Superior temporal gyrus (tissue), 1 donor: ENCODE results near the gene CSNK1A1.
"Not testable (repeated sequence)": the region's sequence is repeated elsewhere in the genome, so short reads cannot be mapped to it uniquely, and the experiment has no call there.

ENCODE experiments used
- DNase-seq: peaks from one replicate; pipeline ENCODE4 v3.0.0-alpha.2; 2016; ENCODE audit errors: extremely low spot score

The CSNK1A1 gene

DNA sequence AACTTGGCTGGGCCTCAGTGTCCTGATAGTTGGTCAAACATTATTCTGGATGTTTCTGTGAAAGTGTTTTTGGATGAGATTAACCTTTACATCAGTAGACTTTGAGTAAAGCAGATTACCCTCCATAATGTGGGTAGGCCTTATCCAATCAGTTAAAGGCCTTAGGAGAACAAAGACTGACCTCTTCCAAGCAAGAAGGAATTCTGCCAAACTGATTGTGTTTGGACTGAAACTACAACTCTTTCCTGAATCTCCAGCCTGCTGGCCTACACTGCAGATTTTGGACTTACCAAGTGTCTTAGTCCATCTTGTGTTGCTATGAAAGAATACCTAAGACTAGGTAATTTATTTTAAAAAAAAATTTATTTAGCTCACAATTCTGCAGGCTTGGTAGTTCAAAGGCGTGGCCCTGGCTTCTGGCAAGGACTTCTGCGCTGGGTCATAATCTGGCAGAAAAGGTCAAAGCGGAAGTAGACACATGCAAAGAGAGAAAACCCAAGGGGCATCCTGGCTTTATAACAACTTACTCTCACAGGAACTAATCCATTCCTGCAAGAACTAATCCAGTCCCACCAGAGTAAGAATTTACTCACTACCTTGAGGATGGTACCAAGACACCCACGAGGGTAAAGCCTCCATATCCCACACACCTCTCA is 21.5 kb upstream of the CSNK1A1 start:
- DNase-seq, result no peak

DNA sequence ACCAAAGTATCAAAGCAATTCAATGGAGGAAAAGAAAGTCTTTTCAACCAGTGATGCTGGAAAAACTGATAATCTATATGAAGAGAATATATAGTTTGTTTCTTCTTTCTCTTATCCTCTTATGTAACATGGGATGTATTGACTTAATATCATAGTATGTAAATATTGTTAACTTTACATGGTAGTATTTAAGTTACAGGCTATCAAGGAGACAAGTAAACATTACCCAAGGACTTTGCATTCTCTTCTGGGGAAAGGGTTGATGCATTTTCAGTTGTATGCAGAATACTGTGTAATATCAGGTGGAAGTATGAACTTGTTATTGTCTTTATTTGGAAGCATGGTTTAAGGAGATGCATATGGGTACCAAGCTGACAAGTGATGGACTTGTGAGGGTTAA is 20.9 kb upstream of the CSNK1A1 start:
- no peak for DNase-seq

DNA sequence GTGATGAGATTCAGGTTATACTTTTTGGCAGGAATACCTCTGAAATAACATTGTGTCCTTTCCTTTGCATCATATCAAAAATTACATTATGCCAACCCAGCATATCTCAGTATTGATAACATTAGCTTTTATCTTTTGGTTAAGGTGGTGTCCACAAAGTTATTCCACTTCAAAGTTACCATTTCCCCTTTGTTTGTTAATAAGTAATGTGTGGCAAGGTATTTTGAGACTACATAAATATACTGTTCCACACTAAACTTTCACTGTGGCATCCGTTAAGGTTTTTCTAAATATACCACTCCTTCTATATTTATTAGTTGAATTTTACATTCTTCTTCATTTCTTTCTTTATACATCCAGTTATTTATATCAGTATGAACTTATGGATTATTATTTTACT is 16.0 kb upstream of the CSNK1A1 start:
- DNase-seq, result no peak

DNA sequence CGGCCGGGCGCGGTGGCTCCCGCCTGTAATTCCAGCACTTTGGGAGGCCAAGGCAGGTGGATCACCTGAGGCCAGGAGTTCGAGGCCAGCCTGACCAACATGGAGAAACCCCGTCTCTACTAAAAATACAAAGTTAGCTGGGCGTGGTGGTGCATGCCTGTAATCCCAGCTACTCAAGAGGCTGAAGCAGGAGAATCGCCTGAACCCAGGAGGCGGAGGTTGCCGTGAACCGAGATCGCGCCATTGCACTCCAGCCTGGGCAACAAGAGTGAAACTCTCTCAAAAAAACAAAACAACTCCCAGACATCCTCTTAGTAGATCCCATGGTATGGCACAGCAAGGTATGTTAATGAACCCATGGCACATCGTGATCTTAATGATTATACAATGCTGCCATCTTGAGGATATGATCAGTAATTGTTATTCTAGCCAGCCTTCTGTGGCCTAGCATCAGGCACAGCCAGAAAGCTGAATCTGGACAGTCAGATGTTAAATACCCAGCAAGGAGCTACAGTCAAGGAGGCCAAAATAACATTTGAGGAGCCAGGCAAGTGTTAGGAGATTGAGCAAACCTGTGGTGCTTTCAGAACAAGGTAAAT is 13.4 kb upstream of the CSNK1A1 start:
- peak; percentile 96 for DNase-seq

DNA sequence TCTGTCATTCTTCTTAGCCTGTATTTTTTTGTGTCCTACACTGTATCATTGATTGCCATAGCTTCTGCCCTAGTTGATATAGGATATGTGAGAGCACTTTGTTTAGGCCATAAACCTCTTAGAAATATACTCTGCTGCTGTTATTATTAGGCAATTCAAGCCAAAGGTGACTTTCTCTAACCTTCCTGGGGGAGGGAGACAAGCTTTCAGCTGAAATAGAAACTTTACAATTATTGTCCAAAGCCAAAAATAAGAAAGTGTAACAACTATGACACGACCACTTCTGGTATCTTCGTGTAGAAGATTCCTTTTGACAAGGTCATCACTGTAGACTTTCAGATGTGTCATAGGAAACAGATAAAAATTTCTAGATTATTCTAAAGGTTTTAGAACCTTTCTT is 12.2 kb upstream of the CSNK1A1 start:
- no peak for DNase-seq

- DNase-seq, result no peak
These were observed 10.6 kb upstream of the CSNK1A1 start for GRCh38 chr5:149561848-149562247.

- no peak for DNase-seq
These were observed 8.5 kb upstream of the CSNK1A1 start for GRCh38 chr5:149559706-149560105.

DNA sequence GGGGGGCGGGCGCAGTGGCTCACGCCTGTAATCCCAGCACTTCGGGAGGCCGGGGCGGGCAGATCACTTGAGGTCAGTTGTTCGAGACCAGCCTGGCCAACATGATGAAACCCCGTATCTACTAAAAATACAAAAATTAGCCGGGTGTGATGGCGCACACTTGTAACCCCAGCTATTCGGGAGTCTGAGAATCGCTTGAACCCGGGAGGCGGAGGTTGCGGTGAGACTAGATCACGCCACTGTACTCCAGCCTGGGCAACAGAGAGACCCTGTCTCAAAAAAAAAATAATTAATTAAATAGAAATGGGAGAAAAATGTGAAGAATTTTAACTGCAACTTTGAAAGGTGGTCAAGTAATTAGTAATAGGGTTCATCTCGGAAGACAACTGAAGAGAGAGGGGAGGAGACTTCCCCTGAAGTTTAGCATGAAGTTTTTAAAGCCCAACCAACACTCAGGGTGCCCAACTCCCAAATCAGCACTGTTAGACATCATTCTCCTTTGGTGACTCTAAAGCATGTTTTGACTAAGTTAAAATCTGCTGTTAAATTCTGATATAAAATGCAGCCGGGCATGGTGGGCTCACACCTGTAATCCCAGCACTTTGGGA is 1.4 kb upstream of the CSNK1A1 start:
- no peak for DNase-seq

- DNase-seq, result no peak
These were observed 827 bp upstream of the CSNK1A1 start for GRCh38 chr5:149552038-149552494.

DNA sequence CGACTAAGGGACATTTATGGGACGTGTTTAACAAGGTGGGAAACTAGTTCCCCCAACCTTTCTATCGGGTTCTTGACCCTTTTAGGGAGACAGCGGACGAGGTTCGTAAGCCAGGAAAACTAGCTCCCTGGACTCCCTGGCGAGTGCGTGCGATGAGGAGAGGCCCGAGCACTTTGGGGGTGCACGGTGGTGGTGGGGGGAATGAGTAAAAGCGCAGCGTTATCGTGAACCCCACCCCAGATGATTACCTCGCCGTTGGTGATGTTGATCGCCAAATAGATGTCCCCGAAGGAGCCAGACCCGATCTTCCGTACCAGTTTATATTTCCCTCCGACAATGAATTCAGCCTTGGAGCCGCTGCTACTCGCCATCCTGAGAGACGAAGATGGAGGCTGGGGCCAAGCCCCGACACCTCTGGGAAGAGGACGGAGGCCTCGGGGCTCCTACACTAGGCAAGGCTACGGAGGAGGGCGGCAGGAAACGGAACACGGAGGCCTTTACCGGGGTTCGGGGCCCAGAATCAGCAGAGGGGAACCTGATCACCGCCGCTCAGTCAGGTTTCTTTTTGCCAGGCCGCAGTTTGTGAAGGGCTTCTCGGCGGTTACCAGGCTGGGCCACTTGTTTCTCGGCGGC is 529 bp downstream of the CSNK1A1 start:
- no peak for DNase-seq

DNA sequence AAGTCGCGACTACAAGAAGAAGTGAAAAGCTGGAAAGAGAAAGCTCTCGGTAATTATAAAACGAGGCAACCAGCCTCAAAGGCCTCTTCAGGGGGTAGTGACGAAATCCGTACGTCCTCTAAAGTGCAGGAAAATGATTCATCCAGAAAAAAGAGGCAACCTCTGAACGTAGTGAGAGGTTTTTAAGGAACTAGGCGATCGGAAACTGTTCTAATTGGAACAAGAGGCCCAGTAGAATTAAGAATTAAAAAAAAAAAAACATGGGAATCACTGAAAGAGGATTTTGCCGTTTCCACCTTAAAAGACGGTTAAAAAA is 1.0 kb downstream of the CSNK1A1 start:
- DNase-seq, result peak; percentile 58

DNA sequence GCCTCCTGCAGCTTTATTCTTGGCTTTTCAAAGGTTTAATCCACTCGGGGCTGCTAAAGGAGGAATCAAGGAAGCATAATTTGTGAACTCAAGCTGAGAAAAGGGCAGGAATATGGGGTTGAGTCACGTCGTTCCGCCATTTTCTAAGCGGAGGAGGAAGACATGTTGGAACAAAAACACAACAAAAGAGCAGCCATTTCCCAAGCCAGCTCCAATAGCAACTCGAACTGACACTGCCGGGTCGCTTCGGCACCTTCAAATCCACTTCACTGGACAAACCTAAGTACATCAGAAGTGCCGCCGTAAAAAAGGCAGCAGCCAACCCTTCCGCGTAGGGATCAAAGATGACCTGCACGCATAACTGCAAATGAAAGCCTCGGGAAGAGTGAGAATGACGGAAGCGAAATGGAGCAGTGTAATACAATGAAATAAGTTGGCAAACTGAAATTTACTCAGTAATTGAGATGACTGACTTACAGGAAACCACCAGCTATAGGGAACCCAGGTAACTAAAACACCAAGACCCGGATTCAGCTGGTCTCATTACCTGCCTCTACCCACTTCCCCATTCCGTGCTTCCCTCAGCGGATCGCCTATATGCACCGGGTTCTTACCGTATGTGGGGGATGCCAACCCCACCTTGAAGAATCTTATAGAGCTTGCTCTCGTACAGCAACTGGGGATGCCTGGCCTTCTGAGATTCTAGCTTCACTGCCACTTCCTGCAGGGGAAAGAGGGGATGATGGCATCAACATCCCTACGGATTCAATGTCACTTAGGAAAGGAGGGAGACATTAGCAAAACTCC is 1.6 kb downstream of the CSNK1A1 start:
- DNase-seq, result peak; percentile 74

DNA sequence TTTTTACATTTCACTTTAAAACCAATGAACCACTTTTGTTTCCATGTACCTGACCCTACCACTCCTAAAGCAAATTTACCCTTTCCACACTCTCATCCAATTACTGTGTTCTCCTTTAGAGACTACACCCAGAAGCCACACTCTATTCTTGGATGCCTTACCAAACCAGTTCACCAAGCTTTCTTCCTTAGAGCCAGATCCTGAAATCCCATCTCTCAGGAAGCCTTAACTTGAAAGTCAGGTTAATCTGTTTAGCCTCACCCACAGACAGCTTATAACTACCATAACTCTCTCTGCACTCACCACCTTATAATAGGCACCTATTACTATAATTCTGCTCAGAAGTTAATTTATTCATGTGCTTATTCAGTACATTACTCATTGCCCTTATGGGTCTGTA is 4.3 kb downstream of the CSNK1A1 start:
- DNase-seq, result no peak

DNA sequence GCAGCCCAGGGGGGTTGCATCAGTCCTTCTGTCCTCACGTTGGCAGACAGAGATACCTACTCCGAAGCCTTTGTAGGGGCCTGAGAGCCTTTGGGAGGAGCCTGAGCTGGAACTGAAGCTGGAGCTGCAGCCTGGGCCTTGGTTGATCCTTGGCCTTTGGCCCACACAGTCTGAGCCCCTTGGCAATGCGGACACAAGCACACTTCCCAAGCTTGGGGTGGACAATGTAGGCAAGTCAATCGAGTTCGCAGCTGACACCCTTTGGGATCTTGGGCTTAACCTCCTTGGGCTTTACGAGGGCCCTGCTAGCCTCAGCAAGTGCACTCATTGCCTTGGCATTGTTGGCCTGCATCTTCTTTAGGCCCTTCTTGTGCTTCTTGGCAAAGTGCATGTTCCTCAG is 5.9 kb downstream of the CSNK1A1 start:
- DNase-seq, result no peak

DNA sequence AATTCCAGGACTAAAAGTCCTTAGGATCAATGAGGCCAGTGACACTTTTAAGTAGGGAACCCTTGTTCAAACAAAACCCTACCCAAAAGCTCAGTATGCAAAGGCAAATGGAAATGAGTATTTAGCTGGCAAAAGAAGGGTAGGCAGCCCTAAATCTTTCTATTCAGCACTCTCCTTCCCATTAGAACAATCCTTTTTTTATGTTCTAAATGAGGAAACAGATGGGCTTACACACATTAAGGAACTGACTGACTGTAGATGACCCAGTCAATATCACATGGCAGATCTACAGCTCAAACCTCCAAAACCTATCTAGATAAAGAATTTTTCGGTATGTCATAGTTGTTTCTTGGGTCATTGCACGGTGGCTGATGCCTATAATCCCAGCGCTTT is 7.2 kb downstream of the CSNK1A1 start:
- no peak for DNase-seq

DNA sequence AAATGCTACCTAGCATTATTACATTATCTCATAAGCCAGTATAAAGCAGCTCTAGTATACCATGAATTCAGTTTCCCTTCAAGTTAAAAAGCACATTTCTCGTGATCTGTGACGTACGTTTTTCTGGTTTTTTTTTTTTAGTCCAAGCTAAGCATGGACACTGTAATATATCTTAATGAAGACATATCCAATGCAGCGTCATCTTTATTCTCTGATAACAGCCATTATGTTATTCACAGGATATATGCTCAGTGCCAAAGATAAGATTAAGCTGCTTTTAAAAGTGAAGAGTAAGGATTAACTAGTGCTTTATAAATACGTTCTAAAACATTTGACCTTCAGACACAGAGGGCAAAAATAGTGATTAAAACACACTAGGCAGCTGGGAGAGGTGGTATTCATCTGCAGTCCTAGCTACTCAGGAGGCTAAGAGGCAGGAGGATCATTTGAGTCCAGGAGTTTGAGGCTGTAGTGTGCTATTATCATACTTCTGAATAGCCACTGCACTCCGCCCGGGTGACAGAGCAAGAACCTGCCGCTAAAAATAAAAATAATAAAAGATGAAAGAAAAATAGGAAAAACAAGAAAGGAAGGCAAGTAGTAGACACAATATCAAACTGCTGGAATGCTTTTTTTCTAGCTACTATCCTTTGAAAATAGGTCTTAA is 7.7 kb downstream of the CSNK1A1 start:
- DNase-seq, result no peak

DNA sequence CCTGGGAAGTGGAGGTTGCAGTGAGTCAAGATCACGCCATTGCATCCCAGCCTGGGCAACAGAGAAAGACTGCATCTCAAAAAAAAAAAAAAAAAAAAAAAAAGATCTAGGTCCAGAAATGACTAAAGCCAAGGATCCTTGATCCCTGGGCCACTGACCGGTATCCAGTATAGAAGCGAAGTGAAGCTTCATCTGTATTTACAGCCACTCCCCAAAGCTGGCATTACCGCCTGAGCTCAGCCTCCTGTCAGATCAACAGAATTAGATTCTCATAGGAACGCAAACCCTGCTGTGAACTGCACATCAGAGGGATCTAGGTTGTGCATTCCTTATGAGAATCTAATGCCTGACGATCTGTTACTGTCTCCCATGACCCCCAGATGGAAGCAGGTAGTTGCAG is 9.3 kb downstream of the CSNK1A1 start:
- no peak for DNase-seq

- DNase-seq, result no peak
These were observed 11.2 kb downstream of the CSNK1A1 start for GRCh38 chr5:149540089-149540488.

DNA sequence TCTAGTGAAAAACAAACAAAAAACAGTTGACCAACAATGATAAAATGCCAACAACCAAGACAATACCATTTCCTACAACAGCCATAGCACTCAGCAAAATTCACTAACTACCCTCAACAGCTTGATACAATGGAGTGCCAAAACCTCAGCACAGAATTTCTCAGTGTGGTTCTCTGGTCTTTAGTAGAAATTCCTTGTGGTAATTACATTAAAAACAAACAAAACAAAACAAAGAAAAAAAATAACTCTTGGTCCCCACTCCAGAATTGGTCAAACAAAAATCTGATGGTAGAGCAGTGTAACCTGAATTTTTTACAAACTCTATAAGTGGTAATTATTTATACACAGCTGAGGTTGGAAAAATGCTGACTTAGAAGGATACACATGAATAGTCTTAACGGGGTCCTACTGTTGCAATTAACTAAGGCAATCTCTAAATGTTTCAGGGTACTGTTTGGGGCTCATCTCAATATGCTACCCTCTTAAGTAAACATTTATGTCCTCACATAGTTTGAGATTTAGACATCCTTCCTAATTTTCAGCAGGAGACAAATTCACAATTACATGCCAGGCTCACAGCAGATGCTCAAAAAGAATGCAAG is 13.8 kb downstream of the CSNK1A1 start:
- no peak for DNase-seq

DNA sequence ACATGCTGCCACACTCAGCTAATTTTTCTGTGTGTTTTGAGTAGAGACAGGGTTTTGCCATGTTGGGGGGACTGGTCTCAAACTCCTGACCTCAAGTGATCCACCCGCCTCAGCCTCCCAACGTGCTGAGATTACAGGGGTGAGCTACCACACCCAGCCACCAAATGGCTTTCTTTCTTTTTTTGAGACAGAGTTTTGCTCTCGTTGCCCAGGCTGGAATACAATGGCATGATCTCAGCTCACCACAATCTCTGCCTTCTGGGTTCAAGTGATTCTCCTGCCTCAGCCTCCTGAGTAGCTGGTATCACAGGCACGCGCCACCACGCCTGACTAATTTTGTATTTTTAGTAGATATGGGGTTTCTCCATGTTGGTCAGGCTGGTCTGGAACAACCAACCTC is 15.5 kb downstream of the CSNK1A1 start:
- not testable (repeated sequence) for DNase-seq

DNA sequence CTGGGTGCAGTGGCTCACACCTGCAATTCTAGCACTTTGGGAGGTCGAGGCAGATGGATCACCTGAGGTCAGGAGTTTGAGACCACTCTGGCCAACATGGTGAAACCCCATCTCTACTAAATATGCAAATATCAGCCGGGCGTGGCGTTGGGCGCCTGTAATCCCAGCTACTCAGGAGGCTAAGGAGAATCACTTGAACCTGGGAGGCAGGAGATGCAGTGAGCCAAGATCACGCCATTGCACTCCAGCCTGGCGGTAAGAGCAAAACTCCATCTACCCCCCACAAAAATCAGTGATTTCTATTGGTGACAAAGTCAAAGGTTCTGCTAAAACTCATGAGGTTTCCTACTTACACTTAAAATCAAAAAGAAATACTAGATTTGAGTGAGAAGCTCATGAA is 18.8 kb downstream of the CSNK1A1 start:
- no peak for DNase-seq
